Fibroblast of skin of right quadriceps (primary cell): ENCODE results near the gene MFSD6.
"Not testable (repeated sequence)": the region's sequence is repeated elsewhere in the genome, so short reads cannot be mapped to it uniquely, and the experiment has no call there.

Source experiments
- DNase-seq: peaks from one replicate; pipeline ENCODE4 v3.0.0-alpha.2; 2013

MFSD6 gene

GRCh38 chr2:190505696-190506095 is 97.5 kb downstream of the MFSD6 start:
- DNase-seq, result no peak

GRCh38 chr2:190506666-190507065 is 98.5 kb downstream of the MFSD6 start:
- no peak for DNase-seq

- DNase-seq, result no peak
Observed at GRCh38 chr2:190507135-190507534, 99.0 kb downstream of the MFSD6 start.

GRCh38 chr2:190509895-190510294 is 101.7 kb downstream of the MFSD6 start:
- DNase-seq, result not testable (repeated sequence)

GRCh38 chr2:190511104-190511503 is 102.9 kb downstream of the MFSD6 start:
- DNase-seq, result peak; percentile 45

- no peak for DNase-seq
Observed at GRCh38 chr2:190512539-190513095, 104.5 kb downstream of the MFSD6 start.

GRCh38 chr2:190513877-190514276 is 105.7 kb downstream of the MFSD6 start:
- DNase-seq, result no peak

- DNase-seq, result no peak
Observed at GRCh38 chr2:190514676-190515075, 106.5 kb downstream of the MFSD6 start.

GRCh38 chr2:190515687-190516086 is 107.5 kb downstream of the MFSD6 start:
- no peak for DNase-seq

GRCh38 chr2:190517468-190517867 is 109.3 kb downstream of the MFSD6 start:
- no peak for DNase-seq

- no peak for DNase-seq
Observed at GRCh38 chr2:190519975-190520767, 112.0 kb downstream of the MFSD6 start.

- DNase-seq, result no peak
Observed at GRCh38 chr2:190524928-190525327, 116.8 kb downstream of the MFSD6 start.

GRCh38 chr2:190526105-190526750 is 118.1 kb downstream of the MFSD6 start:
- no peak for DNase-seq

- no peak for DNase-seq
Observed at GRCh38 chr2:190527214-190527613, 119.1 kb downstream of the MFSD6 start.

- DNase-seq, result no peak
Observed at GRCh38 chr2:190527918-190528317, 119.8 kb downstream of the MFSD6 start.

GRCh38 chr2:190528521-190529001 is 120.4 kb downstream of the MFSD6 start:
- peak; percentile 70 for DNase-seq

- DNase-seq, result no peak
Observed at GRCh38 chr2:190529486-190530247, 121.5 kb downstream of the MFSD6 start.

GRCh38 chr2:190530248-190530900 is 122.2 kb downstream of the MFSD6 start:
- peak; percentile 82 for DNase-seq

GRCh38 chr2:190532581-190532980 is 124.4 kb downstream of the MFSD6 start:
- DNase-seq, result no peak

GRCh38 chr2:190533175-190533967 is 125.2 kb downstream of the MFSD6 start:
- DNase-seq, result no peak

GRCh38 chr2:190533968-190534309 is 125.8 kb downstream of the MFSD6 start:
- DNase-seq, result no peak
